PC-3 (cell line): Measurements from ENCODE around the gene RABGAP1. TPM values are rescaled to one million over a fixed set of nuclear protein-coding genes. Genes with fewer than 3 reads are reported as not detected.

Source experiments
- ATAC-seq: fragments of 200-7000 bp; cut with Tn5 transposase; 2 replicates; pipeline ENCODE4 v1.9.1; 2020; ENCODE audit warnings: mild to moderate bottlenecking, moderate library complexity
- BruUV-seq: library from RNA; stranded (reverse); fragments of 400-500 nt; replicated peaks from 2 replicates; lab custom pipeline; 2021; lab: Mats Ljungman, UMichigan
- CTCF ChIA-PET: fragments of 300-600 bp; sonication (Branson Sonifier 250); formaldehyde crosslinking; loops from one replicate; lab custom pipeline; 2022; ENCODE audit warnings: antibody characterized with exemption; lab: Charles Lee
- POLR2A ChIA-PET: fragments of 300-600 bp; sonication (Branson Sonifier 250); formaldehyde crosslinking; loops from one replicate; lab custom pipeline; 2022; ENCODE audit warnings: antibody characterized with exemption; ENCODE audit not compliant: unreplicated experiment; lab: Charles Lee
- DNase-seq: peaks from one replicate; pipeline ENCODE4 v3.0.0-alpha.2; 2015
- H2AFZ ChIP-seq: fragments of 300-600 bp; sonication (generic); 2 replicates; pipeline ENCODE4 v1.6.0; 2016; ENCODE audit warnings: antibody characterized with exemption, low read length
- H3F3A ChIP-seq: fragments of 300-600 bp; sonication (generic); one replicate; pipeline ENCODE4 v1.6.0; 2017; ENCODE audit warnings: antibody characterized with exemption, low read length, control low read depth, mild to moderate bottlenecking; ENCODE audit not compliant: unreplicated experiment
- H3K27ac ChIP-seq: fragments of 300-600 bp; sonication (generic); 2 replicates; pipeline ENCODE4 v1.5.1; 2016; ENCODE audit warnings: mild to moderate bottlenecking, low read length
- H3K27me3 ChIP-seq: fragments of 300-600 bp; sonication (generic); 2 replicates; pipeline ENCODE4 v1.6.1; 2016; ENCODE audit warnings: low read length, mixed read lengths
- H3K36me3 ChIP-seq: fragments of 300-600 bp; sonication (generic); 2 replicates; pipeline ENCODE4 v1.6.1; 2016; ENCODE audit warnings: low read depth, mixed run types, low read length, mixed read lengths
- H3K4me1 ChIP-seq: fragments of 300-600 bp; sonication (generic); 2 replicates; pipeline ENCODE4 v1.5.1; 2016; ENCODE audit warnings: low read length; ENCODE audit not compliant: insufficient read depth
- H3K4me2 ChIP-seq: fragments of 300-600 bp; sonication (generic); 2 replicates; pipeline ENCODE4 v1.6.0; 2016; ENCODE audit warnings: low read length
- H3K4me3 ChIP-seq: fragments of 300-600 bp; sonication (generic); 2 replicates; pipeline ENCODE4 v1.5.1; 2016; ENCODE audit warnings: mild to moderate bottlenecking, low read length, mixed read lengths
- H3K79me2 ChIP-seq: fragments of 300-600 bp; sonication (generic); 2 replicates; pipeline ENCODE4 v1.6.1; 2017; ENCODE audit warnings: low read length, mixed read lengths
- H3K9ac ChIP-seq: fragments of 300-600 bp; sonication (generic); 2 replicates; pipeline ENCODE4 v1.6.0; 2016; ENCODE audit warnings: mild to moderate bottlenecking, low read length
- H3K9me2 ChIP-seq: fragments of 300-600 bp; sonication (generic); replicated peaks from 2 replicates; pipeline ENCODE4 v1.6.1; 2016; ENCODE audit warnings: mixed run types, low read length, mixed read lengths
- H3K9me3 ChIP-seq: fragments of 300-600 bp; sonication (generic); 2 replicates; pipeline ENCODE4 v1.6.1; 2016; ENCODE audit warnings: low read length, mixed read lengths
- H4K20me1 ChIP-seq: fragments of 300-600 bp; sonication (generic); 2 replicates; pipeline ENCODE4 v1.6.1; 2016; ENCODE audit warnings: low read length, mixed read lengths
- EZH2 ChIP-seq: fragments of 300-600 bp; sonication (generic); IDR thresholded peaks from one replicate; pipeline ENCODE4 v1.6.1; 2017; ENCODE audit warnings: antibody characterized with exemption, mild to moderate bottlenecking, low read length; ENCODE audit not compliant: unreplicated experiment
- EZH2phosphoT487 ChIP-seq: fragments of 300-600 bp; sonication (generic); IDR thresholded peaks from 2 replicates; pipeline ENCODE4 v1.6.1; 2018; ENCODE audit warnings: mild to moderate bottlenecking, antibody characterized with exemption, low read length, borderline replicate concordance
- intact Hi-C: fragments of 100-400 bp; cut with micrococcal nuclease; formaldehyde crosslinking; loops from 2 replicates; pipeline ENCODE4 v1.9.0; 2023
- total RNA-seq: library from RNA; depleted of rRNA; stranded (reverse); fragments of >200 nt; gene quantifications from 2 replicates; pipeline ENCODE4 v1.2.3, GENCODE V29; 2014
- TF ChIP-seq, protein P1 (sequence below): fragments of 300-600 bp; sonication (generic); conservative IDR thresholded peaks from 2 replicates; pipeline ENCODE4 v1.5.1; 2017; ENCODE audit warnings: antibody characterized with exemption, low read depth, mild to moderate bottlenecking, low read length

Gene RABGAP1
- total RNA-seq, 1 experiment from 2014 or later: 16.5 TPM

- Histone ChIP-seq H3K9me3 (no peaks in the 10 kb centered on the region), H2AFZ (no peak overlapping the region), H3K79me2 (no peaks in the 10 kb centered on the region), H3K36me3 (no peaks in the 10 kb centered on the region; the same call in 1 of the 2 replicates), H4K20me1 (no peaks in the 10 kb centered on the region), H3K27ac (no peak overlapping the region), H3F3A (no peaks in the 10 kb centered on the region), H3K9ac (no peak overlapping the region), H3K4me1 (no peaks in the 10 kb centered on the region), H3K4me2 (no peak overlapping the region), H3K27me3 (no peaks in the 10 kb centered on the region), H3K4me3 (no peak overlapping the region), H3K9me2 (no peaks in the 10 kb centered on the region)
- TF ChIP-seq EZH2 (no peak), EZH2phosphoT487 (no peak)
- TF ChIP-seq, protein P1, sequence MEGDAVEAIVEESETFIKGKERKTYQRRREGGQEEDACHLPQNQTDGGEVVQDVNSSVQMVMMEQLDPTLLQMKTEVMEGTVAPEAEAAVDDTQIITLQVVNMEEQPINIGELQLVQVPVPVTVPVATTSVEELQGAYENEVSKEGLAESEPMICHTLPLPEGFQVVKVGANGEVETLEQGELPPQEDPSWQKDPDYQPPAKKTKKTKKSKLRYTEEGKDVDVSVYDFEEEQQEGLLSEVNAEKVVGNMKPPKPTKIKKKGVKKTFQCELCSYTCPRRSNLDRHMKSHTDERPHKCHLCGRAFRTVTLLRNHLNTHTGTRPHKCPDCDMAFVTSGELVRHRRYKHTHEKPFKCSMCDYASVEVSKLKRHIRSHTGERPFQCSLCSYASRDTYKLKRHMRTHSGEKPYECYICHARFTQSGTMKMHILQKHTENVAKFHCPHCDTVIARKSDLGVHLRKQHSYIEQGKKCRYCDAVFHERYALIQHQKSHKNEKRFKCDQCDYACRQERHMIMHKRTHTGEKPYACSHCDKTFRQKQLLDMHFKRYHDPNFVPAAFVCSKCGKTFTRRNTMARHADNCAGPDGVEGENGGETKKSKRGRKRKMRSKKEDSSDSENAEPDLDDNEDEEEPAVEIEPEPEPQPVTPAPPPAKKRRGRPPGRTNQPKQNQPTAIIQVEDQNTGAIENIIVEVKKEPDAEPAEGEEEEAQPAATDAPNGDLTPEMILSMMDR: no peak
- ChIA-PET POLR2A (no interaction called here), CTCF (no interaction called here)
- ATAC-seq (no peak), DNase-seq (no peak)
- intact Hi-C loops: no loop called here
- no TSS peak for BruUV-seq
These were observed 132.6 kb downstream of the RABGAP1 start for GRCh38 chr9:123073441-123073840.

GRCh38 chr9:123073991-123074422 lies 133.2 kb downstream of the RABGAP1 start:
- no peak overlapping the region for H2AFZ ChIP-seq
- no peak overlapping the region for H3K27ac ChIP-seq
- H3K79me2 ChIP-seq: no peaks in the 10 kb centered on the region
- TF ChIP-seq EZH2phosphoT487 (no peak), EZH2 (no peak)
- TF ChIP-seq, protein P1: no peak
- no peaks in the 10 kb centered on the region for H3F3A ChIP-seq
- no TSS peak for BruUV-seq
- no peaks in the 10 kb centered on the region for H3K9me2 ChIP-seq
- CTCF ChIA-PET: no interaction called here
- ATAC-seq: no peak
- no peak for DNase-seq
- H3K4me1 ChIP-seq: no peaks in the 10 kb centered on the region
- H3K9ac ChIP-seq: no peak overlapping the region
- no peaks in the 10 kb centered on the region for H3K27me3 ChIP-seq
- intact Hi-C loops: no loop called here
- no peaks in the 10 kb centered on the region for H3K9me3 ChIP-seq
- H3K4me2 ChIP-seq: no peak overlapping the region
- no peaks in the 10 kb centered on the region for H4K20me1 ChIP-seq
- POLR2A ChIA-PET: no interaction called here
- H3K36me3 ChIP-seq: no peaks in the 10 kb centered on the region; the same call in 1 of the 2 replicates
- H3K4me3 ChIP-seq: no peak overlapping the region

GRCh38 chr9:123074628-123075027 lies 133.8 kb downstream of the RABGAP1 start:
- CTCF ChIA-PET: no interaction called here
- H3K9me3 ChIP-seq: no peaks in the 10 kb centered on the region
- no peaks in the 10 kb centered on the region for H3K79me2 ChIP-seq
- no peaks in the 10 kb centered on the region for H3F3A ChIP-seq
- intact Hi-C loops: no loop called here
- no peak for ATAC-seq
- no peaks in the 10 kb centered on the region for H3K4me1 ChIP-seq
- no peaks in the 10 kb centered on the region for H3K9me2 ChIP-seq
- H3K4me3 ChIP-seq: no peak overlapping the region
- TF ChIP-seq, protein P1: no peak
- TF ChIP-seq EZH2phosphoT487 (no peak), EZH2 (no peak)
- H3K9ac ChIP-seq: no peak overlapping the region
- H4K20me1 ChIP-seq: no peaks in the 10 kb centered on the region
- no peaks in the 10 kb centered on the region for H3K27me3 ChIP-seq
- no peak overlapping the region for H2AFZ ChIP-seq
- no peaks in the 10 kb centered on the region; the same call in 1 of the 2 replicates for H3K36me3 ChIP-seq
- POLR2A ChIA-PET: no interaction called here
- H3K4me2 ChIP-seq: no peak overlapping the region
- BruUV-seq: no TSS peak
- DNase-seq: no peak
- H3K27ac ChIP-seq: no peak overlapping the region
